ENCODE measurements around the gene DYNC2H1.

The DYNC2H1 gene, protein sequence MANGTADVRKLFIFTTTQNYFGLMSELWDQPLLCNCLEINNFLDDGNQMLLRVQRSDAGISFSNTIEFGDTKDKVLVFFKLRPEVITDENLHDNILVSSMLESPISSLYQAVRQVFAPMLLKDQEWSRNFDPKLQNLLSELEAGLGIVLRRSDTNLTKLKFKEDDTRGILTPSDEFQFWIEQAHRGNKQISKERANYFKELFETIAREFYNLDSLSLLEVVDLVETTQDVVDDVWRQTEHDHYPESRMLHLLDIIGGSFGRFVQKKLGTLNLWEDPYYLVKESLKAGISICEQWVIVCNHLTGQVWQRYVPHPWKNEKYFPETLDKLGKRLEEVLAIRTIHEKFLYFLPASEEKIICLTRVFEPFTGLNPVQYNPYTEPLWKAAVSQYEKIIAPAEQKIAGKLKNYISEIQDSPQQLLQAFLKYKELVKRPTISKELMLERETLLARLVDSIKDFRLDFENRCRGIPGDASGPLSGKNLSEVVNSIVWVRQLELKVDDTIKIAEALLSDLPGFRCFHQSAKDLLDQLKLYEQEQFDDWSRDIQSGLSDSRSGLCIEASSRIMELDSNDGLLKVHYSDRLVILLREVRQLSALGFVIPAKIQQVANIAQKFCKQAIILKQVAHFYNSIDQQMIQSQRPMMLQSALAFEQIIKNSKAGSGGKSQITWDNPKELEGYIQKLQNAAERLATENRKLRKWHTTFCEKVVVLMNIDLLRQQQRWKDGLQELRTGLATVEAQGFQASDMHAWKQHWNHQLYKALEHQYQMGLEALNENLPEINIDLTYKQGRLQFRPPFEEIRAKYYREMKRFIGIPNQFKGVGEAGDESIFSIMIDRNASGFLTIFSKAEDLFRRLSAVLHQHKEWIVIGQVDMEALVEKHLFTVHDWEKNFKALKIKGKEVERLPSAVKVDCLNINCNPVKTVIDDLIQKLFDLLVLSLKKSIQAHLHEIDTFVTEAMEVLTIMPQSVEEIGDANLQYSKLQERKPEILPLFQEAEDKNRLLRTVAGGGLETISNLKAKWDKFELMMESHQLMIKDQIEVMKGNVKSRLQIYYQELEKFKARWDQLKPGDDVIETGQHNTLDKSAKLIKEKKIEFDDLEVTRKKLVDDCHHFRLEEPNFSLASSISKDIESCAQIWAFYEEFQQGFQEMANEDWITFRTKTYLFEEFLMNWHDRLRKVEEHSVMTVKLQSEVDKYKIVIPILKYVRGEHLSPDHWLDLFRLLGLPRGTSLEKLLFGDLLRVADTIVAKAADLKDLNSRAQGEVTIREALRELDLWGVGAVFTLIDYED (N-terminal part only)

DNA sequence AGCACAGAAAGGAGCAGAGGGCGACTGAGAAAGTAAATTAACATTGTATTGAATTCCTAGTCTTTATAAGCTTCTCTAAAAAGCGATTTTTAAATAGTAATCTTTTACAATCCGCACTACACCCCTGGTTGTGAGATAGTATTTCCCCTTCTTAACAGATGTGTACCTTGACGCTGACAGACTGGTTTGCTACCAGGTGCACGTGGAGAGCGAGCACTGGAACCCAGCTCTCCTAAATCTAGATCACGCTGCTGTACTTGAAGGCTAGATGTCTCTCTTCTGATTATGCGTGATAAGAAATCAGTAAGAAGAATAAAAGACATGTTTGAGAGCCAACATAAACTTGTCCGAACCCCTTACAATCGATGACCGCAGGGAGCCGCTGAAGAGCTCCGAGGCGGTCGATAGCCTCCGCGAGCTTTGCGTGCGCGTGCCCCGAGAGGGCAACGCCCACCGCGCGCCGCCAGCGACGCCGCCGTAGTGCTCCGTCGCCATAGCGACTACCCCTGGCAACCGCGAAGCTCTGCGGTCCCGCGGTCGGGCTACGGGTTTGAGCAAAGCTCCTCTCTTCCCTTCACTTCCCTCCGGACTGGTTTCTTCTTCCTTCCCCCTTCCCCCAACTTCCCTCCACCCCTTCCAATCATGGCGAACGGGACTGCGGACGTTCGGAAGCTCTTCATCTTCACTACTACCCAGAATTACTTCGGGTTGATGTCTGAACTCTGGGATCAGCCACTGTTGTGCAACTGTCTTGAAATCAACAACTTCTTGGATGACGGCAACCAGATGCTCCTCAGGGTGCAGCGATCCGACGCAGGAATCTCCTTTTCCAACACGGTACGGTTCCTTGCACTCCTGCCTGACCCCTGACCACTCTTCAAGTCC lies at the start of gene DYNC2H1:
Gene DYNC2H1 (plus strand): TSS at position 494 of the 885 bp plus-strand sequence. CDS start 149 bp downstream, at position 643.
- no peak for DNase-seq

GRCh38 chr11:103061656-103062055 lies 47.6 kb upstream of the DYNC2H1 start:
- DNase-seq, result no peak

DNA sequence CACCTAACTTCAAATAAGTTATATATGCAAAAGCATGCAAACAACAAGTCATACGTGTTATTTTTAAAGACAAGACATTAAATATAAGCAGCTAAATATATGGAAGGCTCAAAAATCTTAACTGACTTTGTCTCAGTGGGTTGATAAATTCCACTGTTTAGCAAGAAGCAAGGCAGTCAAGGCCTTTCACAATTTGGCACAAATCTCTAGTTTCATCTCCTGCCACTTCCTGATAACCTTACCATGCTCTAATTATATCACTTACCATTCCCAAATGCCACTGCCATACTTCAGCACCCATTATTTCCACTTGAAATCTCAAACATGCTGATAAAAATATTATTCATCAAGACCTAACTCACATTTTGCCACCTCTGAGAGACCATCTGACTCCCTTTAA lies 42.1 kb upstream of the DYNC2H1 start:
- DNase-seq, result no peak

DNA sequence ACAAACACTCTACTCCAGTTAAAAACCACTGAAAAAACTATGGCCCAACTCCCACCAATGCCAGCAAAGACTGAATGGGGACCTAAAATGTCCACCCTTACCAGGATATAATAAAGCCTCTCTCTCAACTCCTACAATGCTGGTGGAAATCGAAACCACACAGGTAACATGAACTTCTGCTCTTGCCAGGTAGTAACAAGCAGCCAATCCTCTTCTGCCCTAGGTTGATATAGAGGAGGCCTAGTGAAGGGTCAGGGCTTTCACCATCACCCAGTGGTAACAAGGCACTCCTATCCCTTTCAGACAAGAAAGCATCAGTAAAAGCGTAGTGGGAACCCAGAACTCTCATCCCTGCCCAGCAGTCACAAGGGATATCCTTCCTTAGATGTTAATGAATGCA lies 39.9 kb upstream of the DYNC2H1 start:
- no peak for DNase-seq

GRCh38 chr11:103070142-103070541 lies 39.1 kb upstream of the DYNC2H1 start:
- DNase-seq, result no peak

DNA sequence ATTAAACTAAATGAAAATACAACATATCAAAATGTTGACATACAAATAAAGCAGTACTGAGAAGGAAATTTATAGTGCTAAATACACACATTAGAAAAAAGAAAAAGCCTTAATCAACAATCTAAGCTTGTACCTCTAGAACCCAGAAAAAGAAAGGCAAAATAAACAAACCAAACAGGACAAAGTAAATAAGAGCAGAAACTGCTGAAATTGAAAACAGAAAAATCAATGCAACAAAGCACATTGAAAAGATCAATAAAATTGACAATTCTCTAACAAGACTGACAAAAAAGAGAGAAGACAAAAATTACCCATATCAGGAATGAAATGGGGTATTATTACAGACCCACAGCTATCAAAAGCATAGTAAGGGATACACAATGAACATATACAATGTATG lies 38.2 kb upstream of the DYNC2H1 start:
- no peak for DNase-seq

DNA sequence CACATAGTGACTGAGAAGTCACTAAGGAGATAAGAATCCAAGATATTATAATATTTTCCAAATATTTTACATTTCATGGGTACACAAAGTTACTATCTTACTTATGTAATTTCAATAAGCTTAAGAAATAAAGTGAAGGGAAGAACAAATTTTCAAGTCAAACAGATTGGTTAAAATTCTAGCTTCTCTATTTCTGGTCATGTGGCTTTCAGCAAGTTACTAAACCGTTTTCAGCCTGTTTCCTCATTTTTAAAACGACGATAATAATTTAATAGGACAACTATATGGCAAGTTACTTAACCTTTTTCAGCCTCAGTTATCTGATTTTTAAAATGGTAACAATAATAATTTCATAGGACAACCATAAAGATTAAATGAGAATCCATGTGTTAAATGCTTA lies 32.9 kb upstream of the DYNC2H1 start:
- no peak for DNase-seq

DNA sequence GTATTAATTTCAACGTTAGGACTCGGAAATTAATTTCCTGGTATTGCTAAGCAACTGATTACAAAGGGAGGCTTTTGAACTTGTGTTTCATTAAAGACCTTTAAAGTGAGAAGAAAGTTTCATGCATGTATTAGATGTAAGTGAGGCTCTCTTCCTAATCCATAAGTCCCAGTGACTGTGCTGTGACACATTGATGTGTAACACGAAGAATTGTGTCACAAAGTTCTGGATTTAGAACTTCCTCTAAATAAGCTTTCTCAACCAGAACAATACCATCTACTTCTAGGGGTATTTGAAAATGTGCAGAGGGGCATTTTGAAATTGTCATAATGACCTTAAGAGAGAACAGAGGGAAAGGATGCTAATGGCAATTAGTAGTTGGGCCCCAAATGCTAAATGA lies 31.7 kb upstream of the DYNC2H1 start:
- DNase-seq, result no peak

GRCh38 chr11:103078710-103079109 lies 30.5 kb upstream of the DYNC2H1 start:
- DNase-seq, result no peak

GRCh38 chr11:103079833-103080232 lies 29.4 kb upstream of the DYNC2H1 start:
- no peak for DNase-seq

GRCh38 chr11:103085758-103086365 lies 23.4 kb upstream of the DYNC2H1 start:
- DNase-seq, result no peak

DNA sequence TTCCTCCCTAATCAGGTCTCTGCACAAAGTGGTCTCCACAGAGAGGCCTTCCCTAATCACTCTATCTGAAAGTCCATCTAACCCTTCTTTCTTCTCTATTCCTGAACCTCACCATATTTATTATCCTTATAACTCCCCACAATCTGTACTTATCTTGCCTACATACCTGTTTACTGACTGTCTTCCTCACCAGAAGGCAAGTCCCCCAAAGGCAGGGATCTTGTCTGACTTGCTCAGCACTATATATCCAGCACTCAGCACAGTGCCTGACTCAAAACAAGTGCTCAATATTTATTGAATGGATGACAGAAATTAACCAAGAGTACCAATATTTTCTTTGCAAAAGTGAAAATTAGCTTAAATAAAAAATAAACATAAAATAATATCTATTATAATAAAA lies 22.8 kb upstream of the DYNC2H1 start:
- DNase-seq, result no peak

DNA sequence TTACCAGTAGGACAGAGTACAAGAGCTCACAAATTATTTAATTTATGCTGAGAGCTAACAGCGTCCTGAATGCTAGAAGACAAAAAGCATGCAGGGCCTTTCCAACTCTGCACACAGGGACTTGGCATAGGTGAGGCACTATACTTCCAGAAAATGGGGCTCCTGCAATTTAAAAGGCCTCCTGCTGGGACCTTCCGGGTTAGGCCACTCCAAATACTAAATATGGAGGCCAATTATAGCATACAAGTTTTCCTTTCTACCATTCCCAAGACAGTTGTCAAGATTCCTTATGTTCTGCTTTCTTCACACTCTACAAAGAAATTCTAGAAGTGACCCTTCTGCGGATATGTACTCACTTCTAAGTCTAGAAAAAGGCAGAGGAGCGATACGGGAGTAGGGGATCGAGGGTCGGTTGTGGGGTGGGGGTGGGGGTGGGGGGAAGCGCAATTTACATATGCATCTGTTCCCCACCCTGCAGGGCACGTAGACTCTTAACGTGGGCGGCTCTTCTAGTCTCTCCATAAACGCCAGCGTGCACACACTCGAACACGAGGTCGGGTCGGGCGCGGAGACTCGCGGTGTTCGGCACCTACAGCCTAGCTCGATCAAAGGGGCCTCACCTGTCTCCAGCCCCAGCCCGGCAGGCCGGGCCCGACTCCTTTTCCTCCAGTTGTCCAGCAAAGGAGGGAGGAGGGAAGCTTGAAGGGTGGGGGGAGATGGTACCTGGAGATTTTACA lies 18.0 kb upstream of the DYNC2H1 start:
- DNase-seq, result no peak

DNA sequence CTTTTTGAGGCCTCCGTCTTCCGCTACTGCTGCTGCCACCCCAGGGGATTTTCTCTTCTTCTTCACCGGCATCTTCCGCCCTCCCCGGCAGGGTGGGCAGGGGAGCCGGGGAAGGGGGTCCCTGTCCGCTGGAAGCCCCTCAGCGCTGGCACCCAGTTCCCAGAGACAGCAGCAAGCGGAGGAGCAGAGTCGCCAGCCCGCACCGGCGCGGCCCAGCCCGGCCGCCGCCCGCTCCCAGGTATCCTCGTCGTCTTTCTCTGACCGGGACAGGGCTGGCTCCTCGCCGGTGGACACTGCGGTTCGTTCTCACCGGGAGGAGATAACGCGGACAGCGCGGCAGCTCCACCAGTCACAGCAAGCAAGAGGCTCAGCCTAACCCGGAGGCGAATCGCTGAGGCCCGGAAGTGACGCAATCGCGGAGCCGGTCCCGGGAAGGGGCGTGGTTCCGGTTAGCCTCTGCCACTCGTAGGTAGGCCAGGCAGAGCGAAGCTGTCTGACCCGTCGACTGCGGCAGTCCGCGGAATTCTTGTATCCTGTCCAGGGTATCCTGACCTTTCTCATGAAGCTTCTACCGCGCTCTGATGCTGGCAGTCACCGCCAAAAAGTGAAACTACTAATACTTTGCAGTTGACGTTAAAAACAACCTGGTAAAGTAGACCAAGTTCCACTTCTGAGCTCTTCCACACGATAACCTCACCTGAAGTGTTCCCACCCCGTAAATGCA lies 17.3 kb upstream of the DYNC2H1 start, which contains the start of gene DCUN1D5:
Gene DCUN1D5 (minus strand): TSS at position 360 of the 724 bp plus-strand sequence. CDS start 288 bp downstream, at position 72.
- DNase-seq, result peak; percentile 41

- no peak for DNase-seq
These were observed 11.9 kb upstream of the DYNC2H1 start for GRCh38 chr11:103097279-103097678.

DNA sequence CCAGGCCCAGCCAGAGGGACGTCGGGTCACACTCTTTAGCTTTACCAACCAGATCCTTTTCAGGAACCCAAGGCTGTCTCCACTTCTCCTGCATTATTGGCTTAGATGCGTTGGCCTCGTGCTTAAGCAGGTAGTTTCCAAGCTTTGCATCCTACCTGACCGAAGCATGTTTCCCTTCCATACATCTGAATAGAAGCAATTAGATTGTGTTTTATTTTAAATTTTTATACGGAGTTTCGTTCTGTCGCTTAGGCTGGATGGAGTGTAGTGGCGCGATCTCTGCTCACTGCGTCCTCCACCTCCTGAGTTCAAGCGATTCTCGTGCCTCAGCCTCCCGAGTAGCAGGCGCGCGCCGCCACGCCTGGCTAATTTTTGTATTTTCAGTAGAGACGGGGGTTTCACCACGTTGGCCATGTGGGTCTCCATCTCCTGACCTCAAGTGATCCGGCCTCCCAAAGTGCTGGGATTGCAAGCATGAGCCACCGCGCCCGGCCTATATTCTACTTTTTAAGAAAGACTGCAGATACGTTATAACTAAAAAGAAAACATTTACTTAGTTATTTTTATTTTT lies 677 bp downstream of the DYNC2H1 start:
- DNase-seq, result no peak

GRCh38 chr11:103110391-103110790 lies 1.2 kb downstream of the DYNC2H1 start:
- no peak for DNase-seq

- DNase-seq, result no peak
These were observed 2.2 kb downstream of the DYNC2H1 start for GRCh38 chr11:103111400-103111799.

DNA sequence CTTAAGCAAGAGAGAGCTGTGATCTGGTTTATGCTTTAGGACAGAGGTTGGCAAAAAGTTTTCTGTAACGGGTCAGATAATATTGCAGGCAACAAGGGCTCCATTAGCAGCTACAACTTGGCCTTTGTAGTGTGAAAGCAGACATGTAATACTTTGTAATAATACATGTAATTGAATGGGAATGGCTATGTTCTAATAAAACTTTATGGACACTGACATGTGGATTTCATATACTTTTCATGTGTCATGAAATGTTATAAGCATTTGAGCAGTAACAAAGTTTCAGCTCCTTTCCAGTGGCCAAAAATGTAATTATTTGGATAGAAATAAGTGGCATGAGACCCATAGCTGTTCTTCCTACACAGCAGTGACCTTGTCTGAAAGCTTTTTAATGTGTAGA lies 3.1 kb downstream of the DYNC2H1 start:
- no peak for DNase-seq

- no peak for DNase-seq
These were observed 5.6 kb downstream of the DYNC2H1 start for GRCh38 chr11:103114836-103115235.

Data from NCI-H1694 (cell line).